Thyroid gland (tissue), 4 donors: ENCODE results near the gene POGK.

ENCODE experiments used
- POLR2A ChIP-seq, 2 donors: fragments of 450-650 bp; IDR thresholded peaks; one replicate each; pipeline ENCODE4 v1.6.1; 2017; ENCODE audit warnings: antibody characterized with exemption in 2 of 2, mild to moderate bottlenecking in 2 of 2, moderate library complexity in 1 of 2
- TF ChIP-seq, protein P1 (sequence below), 6 experiments: fragments of 200-600 bp in 3 of 6; fragments of 450-650 bp in 3 of 6; sonication (generic) in 3 of 6; IDR thresholded peaks; one replicate each; pipeline ENCODE4 v1.5.1; 2016 to 2019; ENCODE audit warnings: antibody characterized with exemption in 6 of 6, mild to moderate bottlenecking in 2 of 6, inconsistent platforms in 1 of 6, moderate library complexity in 1 of 6

DNA sequence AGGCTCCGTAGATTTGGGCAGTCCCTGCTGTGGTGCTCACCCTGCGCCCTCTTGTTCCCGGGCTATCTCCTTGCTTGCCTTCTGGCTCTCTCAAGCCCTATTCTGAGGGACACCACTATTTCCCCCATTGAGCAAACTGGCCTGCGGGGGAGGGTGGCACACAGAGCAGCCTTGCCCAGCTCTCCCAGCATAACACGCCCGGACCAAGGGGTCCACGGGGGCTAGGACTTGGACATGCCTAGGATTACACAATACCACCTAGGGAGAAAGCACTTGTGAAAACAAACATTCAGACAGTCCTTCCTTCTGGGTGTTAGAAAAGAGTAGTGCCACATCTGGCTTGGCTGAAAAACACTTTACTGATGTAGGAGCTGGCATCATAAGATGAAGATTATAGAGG is 29.4 kb downstream of the POGK start:
- TF ChIP-seq, protein P1, sequence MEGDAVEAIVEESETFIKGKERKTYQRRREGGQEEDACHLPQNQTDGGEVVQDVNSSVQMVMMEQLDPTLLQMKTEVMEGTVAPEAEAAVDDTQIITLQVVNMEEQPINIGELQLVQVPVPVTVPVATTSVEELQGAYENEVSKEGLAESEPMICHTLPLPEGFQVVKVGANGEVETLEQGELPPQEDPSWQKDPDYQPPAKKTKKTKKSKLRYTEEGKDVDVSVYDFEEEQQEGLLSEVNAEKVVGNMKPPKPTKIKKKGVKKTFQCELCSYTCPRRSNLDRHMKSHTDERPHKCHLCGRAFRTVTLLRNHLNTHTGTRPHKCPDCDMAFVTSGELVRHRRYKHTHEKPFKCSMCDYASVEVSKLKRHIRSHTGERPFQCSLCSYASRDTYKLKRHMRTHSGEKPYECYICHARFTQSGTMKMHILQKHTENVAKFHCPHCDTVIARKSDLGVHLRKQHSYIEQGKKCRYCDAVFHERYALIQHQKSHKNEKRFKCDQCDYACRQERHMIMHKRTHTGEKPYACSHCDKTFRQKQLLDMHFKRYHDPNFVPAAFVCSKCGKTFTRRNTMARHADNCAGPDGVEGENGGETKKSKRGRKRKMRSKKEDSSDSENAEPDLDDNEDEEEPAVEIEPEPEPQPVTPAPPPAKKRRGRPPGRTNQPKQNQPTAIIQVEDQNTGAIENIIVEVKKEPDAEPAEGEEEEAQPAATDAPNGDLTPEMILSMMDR (IDR thresholded peaks at IDR 0.05) = no peak
- TF ChIP-seq POLR2A (IDR thresholded peaks at IDR 0.05) = no peak
